ENCODE results near the gene OR4K17. TPM values are rescaled to one million over a fixed set of nuclear protein-coding genes. Genes with fewer than 3 reads are reported as not detected.
"Not testable (repeated sequence)": the region's sequence is repeated elsewhere in the genome, so short reads cannot be mapped to it uniquely, and the experiment has no call there.

The OR4K17 gene
- total RNA-seq: not detected in 2 replicates

GRCh38 chr14:20110438-20110837 lies at the start of gene OR4K17:
Gene OR4K17, plus strand, starts transcription at chr14:20110739. Its CDS starts 6,761 bp downstream, at chr14:20117500.
- intact Hi-C loops (cut with micrococcal nuclease): no loop called here

GRCh38 chr14:20092050-20092449 lies 18.5 kb upstream of the OR4K17 start:
- intact Hi-C loops (cut with micrococcal nuclease): no loop called here

- intact Hi-C loops (cut with micrococcal nuclease): no loop called here
Measured at GRCh38 chr14:20093442-20093841, 17.1 kb upstream of the OR4K17 start.

- intact Hi-C loops (cut with micrococcal nuclease): not testable (repeated sequence)
Measured at GRCh38 chr14:20098926-20099770, 11.4 kb upstream of the OR4K17 start.

GRCh38 chr14:20112321-20112720 lies 1.8 kb downstream of the OR4K17 start:
- intact Hi-C loops (cut with micrococcal nuclease): no loop called here

GRCh38 chr14:20116748-20117147 lies 6.2 kb downstream of the OR4K17 start:
- intact Hi-C loops (cut with micrococcal nuclease): no loop called here

GRCh38 chr14:20118795-20119194 lies 8.3 kb downstream of the OR4K17 start:
- intact Hi-C loops (cut with micrococcal nuclease): no loop called here

GRCh38 chr14:20138520-20138919 lies 28.0 kb downstream of the OR4K17 start, which contains the start of gene OR4N5:
Gene OR4N5, plus strand, starts transcription at chr14:20138820. Its CDS starts 4,916 bp downstream, at chr14:20143736.
- intact Hi-C loops (cut with micrococcal nuclease): no loop called here

GRCh38 chr14:20143911-20144310 lies 33.4 kb downstream of the OR4K17 start:
- intact Hi-C loops (cut with micrococcal nuclease): no loop called here

GRCh38 chr14:20144820-20145219 lies 34.3 kb downstream of the OR4K17 start:
- intact Hi-C loops (cut with micrococcal nuclease): no loop called here

- intact Hi-C loops (cut with micrococcal nuclease): no loop called here
Measured at GRCh38 chr14:20164462-20164861, 53.9 kb downstream of the OR4K17 start.

- intact Hi-C loops (cut with micrococcal nuclease): no loop called here
Measured at GRCh38 chr14:20167091-20167490, 56.6 kb downstream of the OR4K17 start.

GRCh38 chr14:20169852-20170251 lies 59.3 kb downstream of the OR4K17 start:
- intact Hi-C loops (cut with micrococcal nuclease): not testable (repeated sequence)

Other genes starting within 250 kb of the OR4K17 start
- not detected in 2 replicates for gene OR4K2, start 235.6 kb upstream of the OR4K17 start, total RNA-seq
- not detected in 2 replicates for gene OR4K5, start 190.1 kb upstream of the OR4K17 start, total RNA-seq
- not detected in 2 replicates for gene OR4K1, start 179.8 kb upstream of the OR4K17 start, total RNA-seq
- not detected in 2 replicates for gene OR4K15, start 135.1 kb upstream of the OR4K17 start, total RNA-seq
- gene OR4Q2, start 108.6 kb upstream of the OR4K17 start, total RNA-seq: not detected in 2 replicates
- gene OR4K14, start 91.4 kb upstream of the OR4K17 start, total RNA-seq: not detected in 2 replicates
- gene OR4K13, start 74.7 kb upstream of the OR4K17 start, total RNA-seq: not detected in 2 replicates
- not detected in 2 replicates for gene OR4L1, start 50.7 kb upstream of the OR4K17 start, total RNA-seq
- gene OR4N5, start 28.1 kb downstream of the OR4K17 start, total RNA-seq: not detected in 2 replicates
- gene OR11G2, start 80.2 kb downstream of the OR4K17 start, total RNA-seq: not detected in 2 replicates
- gene OR11H6, start 113.0 kb downstream of the OR4K17 start, total RNA-seq: not detected in 2 replicates
- gene OR11H7, start 118.2 kb downstream of the OR4K17 start, total RNA-seq: not detected in 2 replicates
- not detected in 2 replicates for gene OR11H4, start 128.5 kb downstream of the OR4K17 start, total RNA-seq
- 20.8 and 25.5 TPM in 2 replicates for gene TTC5, start 195.2 kb downstream of the OR4K17 start, total RNA-seq
- 24.0 and 24.5 TPM in 2 replicates for gene CCNB1IP1, start 222.5 kb downstream of the OR4K17 start, total RNA-seq
- 23.2 and 29.8 TPM in 2 replicates for gene PARP2, start 232.9 kb downstream of the OR4K17 start, total RNA-seq